Endometrium (tissue), 2 donors: Measurements from ENCODE around the gene TPPP.

Experiments used
- FAIRE-seq: peaks from 2 replicates; lab custom pipeline; 2012; peaks lifted over from hg19 to GRCh38; lab: Jason Lieb, UNC
- donor health status: control.
- donor health status: control.

Gene TPPP

GRCh38 chr5:665541-665955 lies 27.6 kb downstream of the TPPP start:
- no peak for FAIRE-seq

GRCh38 chr5:664994-665360 lies 28.2 kb downstream of the TPPP start:
- FAIRE-seq = no peak

- FAIRE-seq = no peak
Measured at GRCh38 chr5:664343-664993, 28.7 kb downstream of the TPPP start.

GRCh38 chr5:663436-664342 lies 29.5 kb downstream of the TPPP start:
- no peak for FAIRE-seq

- no peak for FAIRE-seq
Measured at GRCh38 chr5:662751-663435, 30.3 kb downstream of the TPPP start.

- FAIRE-seq = no peak
Measured at GRCh38 chr5:661891-662750, 31.0 kb downstream of the TPPP start.

DNA sequence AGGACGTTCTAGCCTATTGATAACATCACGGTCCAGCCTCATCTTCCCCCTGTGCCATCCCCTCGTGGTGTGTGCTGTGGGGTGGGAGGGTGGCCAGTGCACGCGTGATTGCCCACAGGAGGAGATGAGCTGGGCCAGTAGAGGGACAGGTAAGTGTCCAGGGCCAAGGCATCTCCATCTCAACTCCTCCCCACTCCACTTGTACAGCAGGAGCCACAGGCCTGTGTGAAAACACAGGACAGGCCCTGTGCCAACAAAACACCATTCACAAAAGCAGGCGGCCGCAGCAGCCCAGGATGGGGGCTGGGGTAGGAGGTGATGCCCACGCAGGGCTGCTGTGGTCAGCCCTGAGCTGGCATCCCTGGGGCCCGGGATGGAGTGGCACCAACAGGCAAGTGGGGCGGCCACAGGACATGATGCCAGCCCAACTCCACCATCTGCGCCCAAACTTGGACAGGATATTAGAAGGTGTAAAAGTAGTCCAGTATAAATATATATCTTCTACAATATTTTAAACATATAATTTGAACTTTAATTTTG lies 32.6 kb downstream of the TPPP start:
- no peak for FAIRE-seq

GRCh38 chr5:659496-660263 lies 33.5 kb downstream of the TPPP start:
- no peak for FAIRE-seq

- FAIRE-seq = no peak
Measured at GRCh38 chr5:658103-658502, 35.0 kb downstream of the TPPP start.

- FAIRE-seq = no peak
Measured at GRCh38 chr5:657570-657969, 35.6 kb downstream of the TPPP start.

DNA sequence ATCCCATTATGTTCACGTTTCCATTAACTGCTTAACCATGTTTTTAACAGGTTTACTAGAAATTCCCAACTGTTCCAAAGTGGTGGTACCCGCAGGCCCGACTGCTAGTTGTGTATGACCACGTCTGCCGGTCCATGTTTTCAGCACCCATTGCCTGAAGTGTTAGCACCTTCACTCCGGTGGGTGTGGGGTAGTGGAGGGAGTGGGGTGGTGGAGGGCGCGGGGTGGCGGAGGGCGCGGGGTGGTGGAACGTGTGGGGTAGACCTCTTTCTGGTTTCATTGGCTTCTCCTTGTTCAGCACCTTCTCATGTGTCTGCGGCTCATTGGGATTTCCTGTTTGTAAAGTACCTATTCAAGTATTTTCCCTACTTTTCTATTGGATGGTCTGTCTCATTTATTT lies 37.7 kb downstream of the TPPP start:
- no peak for FAIRE-seq

- FAIRE-seq = no peak
Measured at GRCh38 chr5:654071-654778, 38.9 kb downstream of the TPPP start.

GRCh38 chr5:652773-653350 lies 40.3 kb downstream of the TPPP start:
- no peak for FAIRE-seq

- no peak for FAIRE-seq
Measured at GRCh38 chr5:652023-652515, 41.1 kb downstream of the TPPP start.

DNA sequence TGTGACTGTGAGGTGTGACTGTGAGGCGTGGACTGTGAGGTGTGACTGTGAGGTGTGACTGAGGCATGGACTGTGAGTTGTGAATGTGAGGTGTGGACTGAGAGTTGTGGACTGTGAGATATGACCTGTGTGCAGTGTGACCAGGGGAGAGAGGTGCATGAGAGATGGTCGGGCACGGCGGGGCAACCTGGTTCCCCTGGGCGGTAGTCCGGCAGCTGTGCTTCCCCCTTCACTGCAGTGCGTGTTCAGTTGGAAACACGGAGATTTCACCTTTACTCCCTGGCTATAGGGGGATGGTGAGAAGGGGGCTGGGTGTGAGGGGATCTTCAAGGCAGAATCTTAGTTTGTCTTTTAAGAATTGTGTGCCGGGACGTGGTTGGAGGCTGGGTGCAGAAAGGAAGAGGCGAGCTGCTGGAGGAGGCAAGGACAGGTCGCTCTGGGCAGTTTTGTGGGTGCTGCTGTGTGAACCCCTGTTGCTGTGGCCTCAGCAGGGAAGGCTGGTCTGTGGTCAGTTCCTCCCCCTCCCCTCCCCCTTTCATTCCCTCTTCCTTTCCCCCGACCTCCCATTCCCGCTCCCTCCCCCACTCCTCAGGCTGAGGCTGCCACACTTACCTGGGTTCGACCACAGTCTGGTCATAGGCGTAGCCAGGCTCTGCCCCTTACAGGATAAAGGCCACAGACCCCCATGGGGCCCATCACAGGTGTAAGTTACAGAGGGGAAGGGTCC lies 41.7 kb downstream of the TPPP start:
- FAIRE-seq = no peak

GRCh38 chr5:647727-648126 lies 45.4 kb downstream of the TPPP start:
- no peak for FAIRE-seq

DNA sequence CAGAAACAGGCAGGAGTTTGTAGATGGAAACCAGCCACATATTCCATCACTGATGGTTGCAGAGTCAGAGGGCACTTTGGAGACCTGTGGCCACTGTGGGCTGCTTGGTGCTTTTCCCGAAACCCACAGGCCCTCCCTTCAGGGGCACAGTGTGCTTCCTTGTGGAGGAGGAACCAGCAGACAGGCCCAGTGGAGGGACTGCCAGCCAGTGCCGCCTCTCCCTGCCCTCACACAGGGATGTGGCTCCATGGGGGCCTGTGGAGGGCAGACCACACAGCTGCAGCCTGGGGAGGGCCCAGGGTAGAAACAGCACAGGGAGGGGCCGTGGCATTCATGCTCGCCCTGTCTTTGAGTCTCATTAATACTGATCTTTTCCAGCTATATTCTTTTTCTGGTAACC lies 45.8 kb downstream of the TPPP start:
- FAIRE-seq = no peak

- FAIRE-seq = no peak
Measured at GRCh38 chr5:646396-647201, 46.6 kb downstream of the TPPP start.
